SW480 (cell line): ENCODE measurements around the gene RPL22.
A peak's percentile ranks its signal among the peaks of the same experiment; 100 is the strongest.
"Not testable (repeated sequence)": the region's sequence is repeated elsewhere in the genome, so short reads cannot be mapped to it uniquely, and the experiment has no call there.

Experiments
- DNase-seq: peaks from one replicate; pipeline ENCODE4 v3.0.0-alpha.2; 2016; ENCODE audit warnings: low spot score

RPL22 gene

GRCh38 chr1:6233376-6233775 is 34.0 kb upstream of the RPL22 start:
- DNase-seq = no peak

DNA sequence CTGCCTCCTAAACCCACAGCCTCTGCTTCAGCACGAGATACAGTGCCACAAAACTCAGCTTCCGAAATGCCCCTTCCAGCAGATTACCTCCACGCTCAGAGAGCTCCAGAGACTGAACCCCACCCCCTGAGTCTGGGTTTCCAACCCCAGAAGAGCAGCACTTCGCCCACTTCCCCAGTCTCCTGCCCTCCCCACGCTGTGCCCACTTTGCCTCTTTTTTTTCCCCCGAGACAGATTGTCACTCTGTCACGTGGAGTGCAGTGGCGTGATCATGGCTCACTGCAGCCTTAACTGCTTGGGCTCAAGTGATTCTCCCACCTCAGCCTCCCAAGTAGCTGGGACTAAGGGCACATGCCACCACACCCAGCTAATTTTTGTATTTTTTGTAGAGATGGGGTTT is 26.3 kb upstream of the RPL22 start:
- no peak for DNase-seq

DNA sequence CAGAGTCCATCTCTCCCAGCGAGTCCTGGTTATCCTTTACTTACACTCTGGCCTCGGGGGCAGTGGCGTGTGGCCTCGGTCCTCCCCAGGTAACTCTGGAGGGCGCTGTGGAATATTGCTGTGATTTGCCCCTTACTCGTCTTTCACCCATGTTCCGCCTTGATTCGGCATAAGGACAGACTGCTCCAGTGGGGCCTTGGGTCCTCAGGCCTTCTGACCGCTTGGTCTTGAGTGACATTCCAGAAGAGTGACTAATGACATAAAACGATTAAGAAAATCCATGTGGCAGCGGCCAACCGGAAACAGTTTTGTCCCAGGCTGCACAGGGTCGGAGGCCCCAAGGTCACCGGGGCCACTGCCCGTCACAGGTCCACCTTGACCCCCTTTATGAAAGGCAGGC is 25.3 kb upstream of the RPL22 start:
- DNase-seq = peak; percentile 33

DNA sequence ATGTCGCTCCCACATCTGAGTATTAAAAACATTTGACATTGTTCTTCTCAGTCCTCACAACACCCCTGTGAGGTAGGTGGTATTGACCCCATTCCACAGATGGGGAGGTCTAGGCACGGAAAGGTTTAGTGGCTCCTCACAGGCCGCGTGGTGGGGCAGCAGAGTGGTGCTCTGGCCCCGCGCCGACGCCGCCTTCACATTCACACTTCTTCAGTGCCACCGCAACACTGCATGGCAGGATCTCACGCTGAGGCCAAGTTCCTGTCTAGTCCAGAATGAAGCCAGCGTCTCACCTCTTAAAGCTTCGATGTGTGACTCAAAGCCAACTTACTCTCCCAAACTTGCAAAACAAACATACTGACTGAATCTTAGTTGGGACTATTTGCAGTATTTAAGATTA is 24.2 kb upstream of the RPL22 start:
- DNase-seq = no peak

DNA sequence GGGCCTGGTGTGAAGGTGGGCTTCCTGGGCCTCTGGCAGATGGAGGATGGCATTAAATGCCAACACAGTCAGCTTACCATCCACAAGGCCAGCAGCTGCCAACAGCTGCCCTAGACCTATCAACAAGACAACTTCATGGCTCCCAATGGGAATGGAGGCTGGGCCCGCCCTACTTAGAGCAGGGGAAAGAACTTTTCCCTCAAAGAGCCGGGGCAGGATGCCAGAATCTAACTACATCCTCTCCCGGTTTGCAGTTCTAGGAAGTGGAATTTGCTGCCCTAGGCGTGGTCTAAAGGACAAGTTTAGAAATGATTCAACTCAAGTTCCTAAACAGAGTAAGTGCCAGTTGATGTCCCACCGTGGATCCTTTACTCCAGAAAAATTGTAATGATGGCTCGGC is 23.2 kb upstream of the RPL22 start:
- DNase-seq = no peak

- DNase-seq = no peak
These were observed 21.9 kb upstream of the RPL22 start for GRCh38 chr1:6221210-6221784.

GRCh38 chr1:6220236-6220635 is 20.8 kb upstream of the RPL22 start:
- no peak for DNase-seq

- DNase-seq = not testable (repeated sequence)
These were observed 20.2 kb upstream of the RPL22 start for GRCh38 chr1:6219641-6220040.

DNA sequence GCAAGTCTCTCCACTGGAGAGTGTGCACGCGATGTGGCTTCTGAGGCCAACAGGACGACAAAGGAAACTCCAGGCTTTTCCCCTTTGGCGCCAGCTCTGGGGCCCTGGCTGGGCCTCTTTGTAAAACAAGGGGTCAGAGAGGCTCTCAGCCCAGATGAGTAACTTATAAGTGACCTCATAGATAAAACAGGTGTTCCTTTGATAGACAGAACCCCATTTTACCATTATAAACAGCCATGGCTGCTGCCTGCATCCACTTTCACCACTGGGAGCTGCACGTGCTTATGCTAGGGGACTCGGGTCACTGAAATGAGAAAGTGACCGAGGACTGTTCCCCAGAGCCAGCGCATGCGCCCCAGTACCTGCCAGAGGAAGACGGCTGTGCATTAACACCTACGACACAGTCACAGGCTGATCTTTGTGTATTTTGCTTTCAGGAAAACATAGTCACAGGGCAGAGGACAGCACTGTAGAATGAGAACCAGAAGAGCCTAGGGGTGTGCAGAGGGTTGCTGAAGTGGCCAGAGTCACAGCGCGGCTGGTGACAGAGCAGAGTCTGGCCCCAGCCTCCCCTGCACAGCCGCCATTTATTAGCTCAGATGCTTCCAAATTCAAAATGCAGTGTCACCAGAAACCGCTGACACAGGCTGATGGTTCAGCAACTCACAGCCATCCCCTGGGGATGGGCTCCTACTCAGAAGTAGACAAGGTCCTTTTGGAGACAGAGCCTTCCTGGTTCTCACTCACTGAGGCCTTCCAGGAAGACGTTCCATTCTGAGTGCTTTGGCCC is 19.2 kb upstream of the RPL22 start:
- DNase-seq = no peak

- no peak for DNase-seq
These were observed 13.0 kb upstream of the RPL22 start for GRCh38 chr1:6212193-6212959.

GRCh38 chr1:6211731-6212130 is 12.3 kb upstream of the RPL22 start:
- no peak for DNase-seq

DNA sequence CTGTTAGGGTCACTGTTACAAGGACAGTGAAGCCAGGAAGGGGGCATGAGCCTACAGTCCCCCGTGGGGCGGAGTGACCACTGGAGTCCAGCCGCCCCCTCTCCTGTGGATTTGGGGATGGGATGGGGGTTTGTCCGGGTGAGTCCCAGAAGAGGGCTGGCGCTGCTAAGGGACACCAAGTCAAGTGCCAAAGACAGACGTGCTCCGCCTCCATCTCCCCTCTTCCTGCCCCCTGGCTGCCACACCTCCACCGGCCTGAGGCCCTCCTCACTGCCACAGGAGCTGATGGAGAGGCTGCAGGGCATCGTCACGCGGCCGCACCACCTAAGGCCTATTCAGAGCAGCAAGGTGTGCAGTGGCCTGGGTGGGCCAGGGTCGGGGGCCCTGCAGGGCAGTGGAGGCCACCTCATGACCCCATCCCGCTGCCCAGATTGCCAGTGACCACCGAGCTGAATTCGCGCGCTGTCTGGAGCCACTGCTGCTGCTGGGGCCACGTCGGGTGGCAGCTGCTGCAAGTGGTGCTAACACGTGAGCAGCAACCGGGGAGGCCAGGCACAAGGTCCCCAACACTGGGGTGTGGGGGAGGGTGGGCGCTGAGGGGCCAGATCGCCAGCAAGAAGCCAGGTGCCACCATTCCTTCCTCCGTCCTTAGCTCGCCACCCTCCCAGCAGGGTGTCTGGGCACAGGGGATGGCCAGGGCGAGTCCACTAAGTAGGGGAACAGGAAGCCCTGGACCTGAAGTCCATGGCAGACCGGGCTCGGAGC is 11.4 kb upstream of the RPL22 start:
- DNase-seq = no peak

GRCh38 chr1:6209661-6210580 is 10.5 kb upstream of the RPL22 start:
- no peak for DNase-seq

- DNase-seq = no peak
These were observed 9.6 kb upstream of the RPL22 start for GRCh38 chr1:6208723-6209660.

GRCh38 chr1:6207921-6208320 is 8.5 kb upstream of the RPL22 start:
- DNase-seq = no peak

DNA sequence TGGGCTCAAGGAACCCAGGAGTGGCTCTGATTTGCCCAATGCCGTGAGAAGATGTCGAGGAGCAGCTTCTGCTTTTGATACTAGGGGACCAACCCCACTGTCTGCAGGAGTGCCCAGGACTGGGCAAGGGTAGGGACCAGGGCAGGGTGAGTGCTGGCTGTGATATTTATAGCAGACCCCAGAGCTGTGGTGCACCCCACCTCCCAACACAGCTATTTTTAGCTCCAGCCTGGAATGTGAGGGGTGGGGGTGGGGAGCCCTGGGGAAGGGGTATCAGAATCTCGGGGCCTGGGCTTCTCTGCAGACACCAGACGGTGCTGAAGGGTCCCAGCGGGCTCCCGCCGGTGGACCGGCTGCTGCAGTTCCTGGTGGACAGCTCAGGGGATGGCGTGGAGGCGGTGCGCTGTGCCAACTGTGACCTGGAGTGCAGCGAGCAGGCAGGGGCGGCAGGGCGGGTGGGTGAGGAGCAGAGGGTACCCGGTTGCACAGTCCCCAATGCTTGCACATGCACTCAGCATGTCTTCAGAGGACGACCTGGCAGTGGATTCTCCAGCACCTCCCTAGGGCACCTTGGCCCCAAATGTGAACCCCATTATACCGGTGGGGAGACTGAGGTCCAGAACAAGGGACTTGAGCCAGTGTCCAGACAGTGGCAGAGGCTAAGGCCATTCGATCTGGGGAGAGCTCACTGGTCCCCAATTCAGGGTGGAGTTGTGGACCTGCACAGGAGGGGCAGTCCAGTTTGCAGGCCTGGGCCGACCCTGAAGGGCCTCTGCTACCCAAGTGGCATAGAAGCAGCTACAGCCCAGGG is 7.9 kb upstream of the RPL22 start:
- no peak for DNase-seq

- no peak for DNase-seq
These were observed 7.1 kb upstream of the RPL22 start for GRCh38 chr1:6206520-6206855.

GRCh38 chr1:6205849-6206519 is 6.6 kb upstream of the RPL22 start, which contains the start of gene RNF207:
RNF207 (plus strand) TSS chr1:6206119; CDS start chr1:6206536, 417 bp downstream.
- peak; percentile 84 for DNase-seq

DNA sequence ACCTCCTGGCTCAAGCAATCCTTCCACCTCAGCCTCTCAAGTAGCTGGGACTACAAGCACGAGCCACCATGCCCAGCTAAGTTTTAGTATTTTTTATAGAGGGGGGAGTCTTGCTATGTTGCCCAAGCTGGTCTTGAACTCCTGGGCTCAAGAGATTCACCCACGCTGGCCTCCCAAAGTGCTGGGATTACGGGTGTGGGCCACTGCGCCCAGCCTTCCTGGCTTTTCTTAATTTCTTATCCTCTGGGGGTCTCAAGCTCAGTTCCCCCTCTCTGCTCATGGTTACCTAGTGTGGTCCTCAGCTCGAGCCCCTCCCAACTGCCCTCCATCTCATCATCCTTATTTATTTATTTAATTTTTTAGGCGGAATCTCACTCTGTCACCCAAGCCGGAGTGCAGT is 2.9 kb upstream of the RPL22 start:
- no peak for DNase-seq
